NCI-H1092 treated with DMSO at 0.1 percent for 48 hours (cell line): ENCODE measurements around the gene TMCO2.

Source experiments
- DNase-seq: peaks from one replicate; lab custom pipeline; 2025; lab: John Stamatoyannopoulos, UW

The TMCO2 gene

GRCh38 chr1:40257688-40258444 is 10.1 kb downstream of the TMCO2 start, which contains the start of gene ZMPSTE24:
Gene ZMPSTE24 (plus strand): TSS chr1:40258236. CDS start chr1:40258272, 36 bp downstream.
- DNase-seq: peak; percentile 100

GRCh38 chr1:40258445-40258769 is 10.7 kb downstream of the TMCO2 start:
- no peak for DNase-seq

- no peak for DNase-seq
Measured at GRCh38 chr1:40264354-40264781, 16.6 kb downstream of the TMCO2 start.

GRCh38 chr1:40265298-40265697 is 17.6 kb downstream of the TMCO2 start:
- DNase-seq: no peak

GRCh38 chr1:40265919-40266318 is 18.2 kb downstream of the TMCO2 start:
- DNase-seq: no peak

GRCh38 chr1:40266786-40267535 is 19.2 kb downstream of the TMCO2 start:
- DNase-seq: no peak

- no peak for DNase-seq
Measured at GRCh38 chr1:40267767-40268187, 20.0 kb downstream of the TMCO2 start.

GRCh38 chr1:40268211-40268610 is 20.5 kb downstream of the TMCO2 start:
- no peak for DNase-seq

- no peak for DNase-seq
Measured at GRCh38 chr1:40270152-40270834, 22.6 kb downstream of the TMCO2 start.

- DNase-seq: no peak
Measured at GRCh38 chr1:40272653-40273213, 25.0 kb downstream of the TMCO2 start.

- DNase-seq: no peak
Measured at GRCh38 chr1:40273547-40274166, 25.9 kb downstream of the TMCO2 start.

GRCh38 chr1:40274331-40274730 is 26.6 kb downstream of the TMCO2 start:
- no peak for DNase-seq

- DNase-seq: no peak
Measured at GRCh38 chr1:40276122-40276521, 28.4 kb downstream of the TMCO2 start.

GRCh38 chr1:40281853-40282252 is 34.1 kb downstream of the TMCO2 start:
- DNase-seq: peak; percentile 74

- DNase-seq: no peak
Measured at GRCh38 chr1:40291293-40291692, 43.6 kb downstream of the TMCO2 start.

GRCh38 chr1:40299366-40300248 is 51.9 kb downstream of the TMCO2 start:
- no peak for DNase-seq

- DNase-seq: no peak
Measured at GRCh38 chr1:40300249-40300567, 52.5 kb downstream of the TMCO2 start.

GRCh38 chr1:40300651-40301050 is 52.9 kb downstream of the TMCO2 start:
- DNase-seq: no peak

GRCh38 chr1:40301066-40301465 is 53.3 kb downstream of the TMCO2 start:
- no peak for DNase-seq
